ENCODE measurements around the gene KICS2.

- TF ChIP-seq, protein P1, sequence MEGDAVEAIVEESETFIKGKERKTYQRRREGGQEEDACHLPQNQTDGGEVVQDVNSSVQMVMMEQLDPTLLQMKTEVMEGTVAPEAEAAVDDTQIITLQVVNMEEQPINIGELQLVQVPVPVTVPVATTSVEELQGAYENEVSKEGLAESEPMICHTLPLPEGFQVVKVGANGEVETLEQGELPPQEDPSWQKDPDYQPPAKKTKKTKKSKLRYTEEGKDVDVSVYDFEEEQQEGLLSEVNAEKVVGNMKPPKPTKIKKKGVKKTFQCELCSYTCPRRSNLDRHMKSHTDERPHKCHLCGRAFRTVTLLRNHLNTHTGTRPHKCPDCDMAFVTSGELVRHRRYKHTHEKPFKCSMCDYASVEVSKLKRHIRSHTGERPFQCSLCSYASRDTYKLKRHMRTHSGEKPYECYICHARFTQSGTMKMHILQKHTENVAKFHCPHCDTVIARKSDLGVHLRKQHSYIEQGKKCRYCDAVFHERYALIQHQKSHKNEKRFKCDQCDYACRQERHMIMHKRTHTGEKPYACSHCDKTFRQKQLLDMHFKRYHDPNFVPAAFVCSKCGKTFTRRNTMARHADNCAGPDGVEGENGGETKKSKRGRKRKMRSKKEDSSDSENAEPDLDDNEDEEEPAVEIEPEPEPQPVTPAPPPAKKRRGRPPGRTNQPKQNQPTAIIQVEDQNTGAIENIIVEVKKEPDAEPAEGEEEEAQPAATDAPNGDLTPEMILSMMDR (IDR thresholded peaks at IDR 0.05), result no peak
- TF ChIP-seq EZH2 (IDR thresholded peaks at IDR 0.05), result no peak
- TF ChIP-seq EZH2phosphoT487 (IDR thresholded peaks at IDR 0.05), result no peak
Measured at GRCh38 chr12:64261813-64262212, 39.7 kb upstream of the KICS2 start.

Measured in neural progenitor cell (in vitro differentiated cells).